ENCODE measurements around the gene NIN. TPM values are rescaled to one million over a fixed set of nuclear protein-coding genes. Genes with fewer than 3 reads are reported as not detected.

Gene NIN
- total RNA-seq, 1 donor from 2014 or later, result 33.2 TPM

DNA sequence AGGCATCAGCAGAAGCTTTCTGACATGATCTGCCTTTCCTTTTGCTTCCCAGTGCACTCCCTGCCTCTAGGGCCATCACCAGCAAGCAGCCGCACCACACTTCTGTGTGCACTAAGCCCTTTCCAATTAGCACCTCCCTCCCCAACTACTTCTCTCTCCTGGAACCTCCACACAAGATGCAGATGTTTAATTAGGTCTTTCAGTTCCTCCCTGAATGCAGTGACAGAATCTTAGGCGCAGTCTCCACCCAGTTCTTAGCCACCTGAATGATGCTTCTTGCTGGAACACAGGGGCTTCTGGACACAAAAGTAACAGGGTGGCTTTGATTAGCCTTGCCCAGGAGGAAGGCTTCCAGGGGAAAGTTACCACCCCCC, 32.9 kb downstream of the NIN start:
- Mint-ChIP-seq H3K4me3 (no peak overlapping the region), H3K9me3 (no peaks in the 10 kb centered on the region), H3K27ac (no peak overlapping the region), H3K36me3 (peaks cover 1% of the 10 kb centered on the region), H3K4me1 (peaks cover 23% of the 10 kb centered on the region), H3K27me3 (ENCODE audit: low read depth) (no peaks in the 10 kb centered on the region)
- no peak for DNase-seq (ENCODE audit: low spot score in 2 of 2, unreplicated experiment in 2 of 2)
- TF ChIP-seq, protein P1, sequence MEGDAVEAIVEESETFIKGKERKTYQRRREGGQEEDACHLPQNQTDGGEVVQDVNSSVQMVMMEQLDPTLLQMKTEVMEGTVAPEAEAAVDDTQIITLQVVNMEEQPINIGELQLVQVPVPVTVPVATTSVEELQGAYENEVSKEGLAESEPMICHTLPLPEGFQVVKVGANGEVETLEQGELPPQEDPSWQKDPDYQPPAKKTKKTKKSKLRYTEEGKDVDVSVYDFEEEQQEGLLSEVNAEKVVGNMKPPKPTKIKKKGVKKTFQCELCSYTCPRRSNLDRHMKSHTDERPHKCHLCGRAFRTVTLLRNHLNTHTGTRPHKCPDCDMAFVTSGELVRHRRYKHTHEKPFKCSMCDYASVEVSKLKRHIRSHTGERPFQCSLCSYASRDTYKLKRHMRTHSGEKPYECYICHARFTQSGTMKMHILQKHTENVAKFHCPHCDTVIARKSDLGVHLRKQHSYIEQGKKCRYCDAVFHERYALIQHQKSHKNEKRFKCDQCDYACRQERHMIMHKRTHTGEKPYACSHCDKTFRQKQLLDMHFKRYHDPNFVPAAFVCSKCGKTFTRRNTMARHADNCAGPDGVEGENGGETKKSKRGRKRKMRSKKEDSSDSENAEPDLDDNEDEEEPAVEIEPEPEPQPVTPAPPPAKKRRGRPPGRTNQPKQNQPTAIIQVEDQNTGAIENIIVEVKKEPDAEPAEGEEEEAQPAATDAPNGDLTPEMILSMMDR (IDR thresholded peaks at IDR 0.05; ENCODE audit: unreplicated experiment), result no peak

DNA sequence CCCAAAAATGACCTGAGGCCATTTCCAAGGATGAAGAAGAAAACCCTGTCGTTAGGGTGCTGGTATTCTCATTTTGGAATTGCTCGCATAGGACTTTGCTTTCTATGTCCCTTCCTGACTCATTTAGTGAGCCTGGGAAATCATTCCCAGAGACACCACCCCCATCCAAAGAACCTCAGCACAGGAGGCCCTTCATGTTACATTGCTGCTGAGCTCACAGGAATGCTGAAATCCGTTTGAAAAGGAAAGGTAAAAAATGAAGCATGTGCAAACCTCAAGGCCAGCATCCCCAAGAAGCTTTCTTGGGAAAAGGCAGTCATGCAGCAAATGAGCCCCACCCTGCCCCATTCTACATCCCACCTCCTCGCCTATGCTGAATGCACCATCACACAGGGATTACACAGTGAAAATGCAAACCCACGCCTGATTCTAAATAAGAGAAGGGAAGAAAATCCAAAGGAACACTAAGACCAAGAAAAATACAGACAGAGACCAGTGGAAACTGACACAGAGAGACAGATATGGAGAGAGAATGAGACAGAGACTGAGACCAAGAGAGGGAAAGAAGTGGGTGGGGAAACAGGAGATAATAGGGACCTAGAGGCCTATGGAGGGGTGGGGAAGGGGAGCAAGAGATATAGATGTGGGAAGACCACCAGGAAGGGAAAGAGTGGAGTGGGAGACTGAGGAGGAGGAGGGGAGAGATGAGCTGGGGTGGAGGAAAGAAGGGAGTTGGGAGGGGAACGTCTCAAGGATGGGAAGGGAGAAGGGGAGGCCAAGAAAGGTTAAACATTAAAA, 33.5 kb downstream of the NIN start:
- H3K27ac Mint-ChIP-seq, result no peak overlapping the region
- no peaks in the 10 kb centered on the region for H3K9me3 Mint-ChIP-seq
- no peak for DNase-seq (ENCODE audit: low spot score in 2 of 2, unreplicated experiment in 2 of 2)
- H3K4me1 Mint-ChIP-seq, result peaks cover 29% of the 10 kb centered on the region
- no peak overlapping the region for H3K4me3 Mint-ChIP-seq
- TF ChIP-seq, protein P1 (IDR thresholded peaks at IDR 0.05; ENCODE audit: unreplicated experiment), result no peak
- H3K27me3 Mint-ChIP-seq (ENCODE audit: low read depth), result no peaks in the 10 kb centered on the region
- H3K36me3 Mint-ChIP-seq, result peaks cover 1% of the 10 kb centered on the region

DNA sequence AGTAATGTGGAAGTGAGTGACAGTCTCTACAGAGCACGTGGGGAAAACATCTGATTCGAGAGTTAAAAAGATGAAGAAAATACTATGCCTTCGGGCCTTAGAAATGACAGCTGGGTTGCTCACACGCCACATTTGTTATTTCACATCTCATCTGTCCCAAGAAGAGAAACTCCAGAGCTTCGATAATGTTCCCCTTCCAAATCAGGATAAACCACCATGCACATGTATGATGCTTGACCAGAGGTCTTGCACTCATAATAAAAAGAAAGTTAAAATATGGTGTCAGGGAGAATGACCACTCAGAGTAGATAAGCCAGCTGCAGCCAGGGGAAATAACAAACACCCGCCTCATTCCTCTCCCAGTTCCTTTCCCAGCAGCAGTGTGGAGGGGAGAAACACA, 34.6 kb downstream of the NIN start:
- DNase-seq (ENCODE audit: low spot score in 2 of 2, unreplicated experiment in 2 of 2), result no peak
- TF ChIP-seq, protein P1 (IDR thresholded peaks at IDR 0.05; ENCODE audit: unreplicated experiment), result no peak
- H3K9me3 Mint-ChIP-seq, result no peaks in the 10 kb centered on the region
- no peak overlapping the region for H3K4me3 Mint-ChIP-seq
- peaks cover 1% of the 10 kb centered on the region for H3K36me3 Mint-ChIP-seq
- no peak overlapping the region for H3K27ac Mint-ChIP-seq
- peaks cover 35% of the 10 kb centered on the region for H3K4me1 Mint-ChIP-seq
- no peaks in the 10 kb centered on the region for H3K27me3 Mint-ChIP-seq (ENCODE audit: low read depth)

DNA sequence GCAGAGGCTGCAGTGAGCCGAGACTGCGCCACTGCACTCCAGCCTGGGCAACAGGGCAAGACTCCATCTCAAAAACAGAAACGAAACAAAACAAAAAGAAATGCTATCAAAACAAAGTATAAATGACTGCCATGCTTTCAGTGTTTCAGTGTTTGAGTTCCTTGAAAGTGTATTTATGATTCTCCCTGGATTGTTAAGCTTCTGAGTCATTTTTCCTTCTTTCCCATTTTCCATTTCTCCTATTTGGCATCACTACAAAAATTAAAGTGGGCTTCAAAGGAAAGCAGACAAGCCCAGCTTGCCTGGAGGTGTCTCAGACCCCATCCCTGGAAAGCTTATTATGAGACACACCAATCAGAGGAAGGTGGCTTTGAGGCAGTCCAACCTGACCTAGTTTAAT, 35.1 kb downstream of the NIN start:
- peaks cover 35% of the 10 kb centered on the region for H3K4me1 Mint-ChIP-seq
- no peaks in the 10 kb centered on the region for H3K27me3 Mint-ChIP-seq (ENCODE audit: low read depth)
- H3K4me3 Mint-ChIP-seq, result no peak overlapping the region
- TF ChIP-seq, protein P1 (IDR thresholded peaks at IDR 0.05; ENCODE audit: unreplicated experiment), result no peak
- H3K9me3 Mint-ChIP-seq, result no peaks in the 10 kb centered on the region
- H3K36me3 Mint-ChIP-seq, result peaks cover 1% of the 10 kb centered on the region
- no peak for DNase-seq (ENCODE audit: low spot score in 2 of 2, unreplicated experiment in 2 of 2)
- no peak overlapping the region for H3K27ac Mint-ChIP-seq

DNA sequence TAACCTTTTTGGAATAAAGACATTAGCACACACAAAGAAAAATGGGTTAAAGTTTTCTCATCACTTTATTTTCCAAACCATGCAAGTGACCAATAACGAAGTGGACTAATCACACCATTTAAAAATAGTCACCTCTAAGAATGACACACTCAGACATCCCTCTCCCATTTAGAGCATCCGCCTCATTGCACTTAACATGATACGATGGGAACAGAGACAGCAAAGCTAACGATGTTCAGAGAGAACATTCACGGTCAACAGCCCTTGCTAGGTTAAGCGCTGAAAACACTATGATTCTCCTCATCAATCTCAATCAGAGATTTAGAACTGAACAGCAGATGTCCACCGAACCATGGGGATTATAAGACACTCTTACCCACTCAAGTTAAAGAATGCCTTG, 35.8 kb downstream of the NIN start:
- no peaks in the 10 kb centered on the region for H3K27me3 Mint-ChIP-seq (ENCODE audit: low read depth)
- no peak overlapping the region for H3K27ac Mint-ChIP-seq
- peaks cover 1% of the 10 kb centered on the region for H3K36me3 Mint-ChIP-seq
- H3K4me3 Mint-ChIP-seq, result no peak overlapping the region
- no peak for DNase-seq (ENCODE audit: low spot score in 2 of 2, unreplicated experiment in 2 of 2)
- H3K9me3 Mint-ChIP-seq, result no peaks in the 10 kb centered on the region
- peaks cover 38% of the 10 kb centered on the region for H3K4me1 Mint-ChIP-seq
- TF ChIP-seq, protein P1 (IDR thresholded peaks at IDR 0.05; ENCODE audit: unreplicated experiment), result no peak

Data from mesothelial cell of epicardium (in vitro differentiated cells).